Tibial nerve (tissue), 4 donors: Measurements from ENCODE around the gene STARD10.

Experiments used
- CTCF ChIP-seq, 5 experiments: fragments of 200-600 bp in 3 of 5; fragments of 450-650 bp in 2 of 5; sonication (generic) in 3 of 5; IDR thresholded peaks; one replicate each; pipeline ENCODE4 v1.5.1; 2016 to 2019; ENCODE audit warnings: antibody characterized with exemption in 5 of 5, mild to moderate bottlenecking in 3 of 5, moderate library complexity in 2 of 5
- EP300 ChIP-seq, 2 donors: sonication (generic); formaldehyde crosslinking; IDR thresholded peaks; one replicate each; pipeline ENCODE4 v1.6.1; 2017; ENCODE audit warnings: antibody characterized with exemption in 2 of 2, mild to moderate bottlenecking in 1 of 2
- POLR2A ChIP-seq, 2 donors: fragments of 450-650 bp; IDR thresholded peaks; one replicate each; pipeline ENCODE4 v1.6.1; 2017; ENCODE audit warnings: antibody characterized with exemption in 2 of 2, mild to moderate bottlenecking in 2 of 2, moderate library complexity in 2 of 2

GRCh38 chr11:72745511-72745910 lies 48.3 kb downstream of the STARD10 start:
- TF ChIP-seq POLR2A (IDR thresholded peaks at IDR 0.05): no peak
- TF ChIP-seq CTCF (IDR thresholded peaks at IDR 0.05): no peak
- no peak for TF ChIP-seq EP300 (IDR thresholded peaks at IDR 0.05)
